PC-3 (cell line): ENCODE results near the gene MMP20.

Source experiments
- EZH2 ChIP-seq: fragments of 300-600 bp; sonication (generic); IDR thresholded peaks from one replicate; pipeline ENCODE4 v1.6.1; 2017; ENCODE audit warnings: antibody characterized with exemption, mild to moderate bottlenecking, low read length; ENCODE audit not compliant: unreplicated experiment
- TF ChIP-seq, protein P1 (sequence below): fragments of 300-600 bp; sonication (generic); conservative IDR thresholded peaks from 2 replicates; pipeline ENCODE4 v1.5.1; 2017; ENCODE audit warnings: antibody characterized with exemption, low read depth, mild to moderate bottlenecking, low read length

DNA sequence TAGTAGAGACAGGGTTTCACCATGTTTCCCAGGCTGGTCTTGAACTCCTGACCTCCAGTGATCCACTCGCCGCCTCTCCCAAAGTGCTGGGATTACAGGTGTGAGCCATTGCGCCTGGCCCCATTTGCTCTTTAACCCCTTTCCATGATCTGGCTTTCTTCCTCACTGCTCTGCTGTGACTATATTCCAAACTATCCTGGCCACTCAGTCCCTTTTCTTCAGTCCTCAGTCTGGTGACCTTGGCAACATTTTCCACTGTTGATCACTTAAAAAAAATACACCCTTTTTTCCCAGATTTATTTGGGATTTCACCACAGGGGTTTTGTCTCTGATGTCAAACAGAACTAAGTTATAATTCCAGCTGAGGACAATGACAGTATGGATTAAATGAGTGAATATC lies 24.5 kb downstream of the MMP20 start:
- TF ChIP-seq, protein P1, sequence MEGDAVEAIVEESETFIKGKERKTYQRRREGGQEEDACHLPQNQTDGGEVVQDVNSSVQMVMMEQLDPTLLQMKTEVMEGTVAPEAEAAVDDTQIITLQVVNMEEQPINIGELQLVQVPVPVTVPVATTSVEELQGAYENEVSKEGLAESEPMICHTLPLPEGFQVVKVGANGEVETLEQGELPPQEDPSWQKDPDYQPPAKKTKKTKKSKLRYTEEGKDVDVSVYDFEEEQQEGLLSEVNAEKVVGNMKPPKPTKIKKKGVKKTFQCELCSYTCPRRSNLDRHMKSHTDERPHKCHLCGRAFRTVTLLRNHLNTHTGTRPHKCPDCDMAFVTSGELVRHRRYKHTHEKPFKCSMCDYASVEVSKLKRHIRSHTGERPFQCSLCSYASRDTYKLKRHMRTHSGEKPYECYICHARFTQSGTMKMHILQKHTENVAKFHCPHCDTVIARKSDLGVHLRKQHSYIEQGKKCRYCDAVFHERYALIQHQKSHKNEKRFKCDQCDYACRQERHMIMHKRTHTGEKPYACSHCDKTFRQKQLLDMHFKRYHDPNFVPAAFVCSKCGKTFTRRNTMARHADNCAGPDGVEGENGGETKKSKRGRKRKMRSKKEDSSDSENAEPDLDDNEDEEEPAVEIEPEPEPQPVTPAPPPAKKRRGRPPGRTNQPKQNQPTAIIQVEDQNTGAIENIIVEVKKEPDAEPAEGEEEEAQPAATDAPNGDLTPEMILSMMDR = no peak
- TF ChIP-seq EZH2 = no peak
